SK-N-SH (cell line): ENCODE data around the gene ATP5PB. TPM values are rescaled to one million over a fixed set of nuclear protein-coding genes. Genes with fewer than 3 reads are reported as not detected.

Experiments
- CTCF ChIA-PET: fragments of 300-600, 350-600 bp; formaldehyde crosslinking; extraction: SDS; loops from one replicate; lab custom pipeline; 2021; lab: Yijun Ruan, JAX
- POLR2A ChIA-PET: fragments of 350-600 bp; sonication (Branson Sonifier 250); formaldehyde crosslinking; extraction: SDS; loops from one replicate; lab custom pipeline; 2020; ENCODE audit warnings: antibody characterized with exemption, inconsistent platforms; lab: Yijun Ruan, JAX
- DNase-seq: peaks from one replicate; pipeline ENCODE4 v3.0.0; 2012
- H2AFZ ChIP-seq: fragments of 200-600 bp; sonication (generic); 2 replicates; pipeline ENCODE4 v1.8.1; 2016; ENCODE audit warnings: antibody characterized with exemption, mild to moderate bottlenecking, low read depth
- H3F3A ChIP-seq: fragments of 200-600 bp; sonication (generic); replicated peaks from 2 replicates; pipeline ENCODE3; 2016; ENCODE audit warnings: antibody characterized with exemption, mild to moderate bottlenecking; ENCODE audit not compliant: insufficient read depth
- H3K27ac ChIP-seq, 2 experiments: fragments of 200-500 bp in 1 of 2; fragments of 200-600 bp in 1 of 2; sonication (Bioruptor generic) in 1 of 2; sonication (generic), shearing (Covaris generic) in 1 of 2; 2 replicates each; pipeline versions ENCODE4 v1.5.1 to v1.6.1; 2014 to 2016; ENCODE audit warnings: low read depth in 2 of 2, inconsistent platforms in 1 of 2, low read length in 1 of 2, mild to moderate bottlenecking in 1 of 2, mixed read lengths in 1 of 2
- H3K27me3 ChIP-seq: fragments of 200-600 bp; sonication (generic), shearing (Covaris generic); 2 replicates; pipeline ENCODE4 v1.6.1; 2016; ENCODE audit warnings: mixed run types; ENCODE audit not compliant: insufficient read depth
- H3K36me3 ChIP-seq, 2 experiments: fragments of 200-500 bp in 1 of 2; fragments of 200-600 bp in 1 of 2; sonication (Bioruptor generic) in 1 of 2; sonication (generic) in 1 of 2; replicated peaks in 1 of 2; 2 replicates each; pipeline versions ENCODE3 to v1.5.1; 2014 to 2016; ENCODE audit warnings: low read length in 1 of 2, mild to moderate bottlenecking in 1 of 2; ENCODE audit not compliant: insufficient read depth in 2 of 2, control insufficient read depth in 1 of 2
- H3K4me1 ChIP-seq, 2 experiments: fragments of 200-500 bp in 1 of 2; fragments of 200-600 bp in 1 of 2; sonication (Bioruptor generic) in 1 of 2; sonication (generic), shearing (Covaris generic) in 1 of 2; 2 replicates each; pipeline versions ENCODE4 v1.5.1 to v1.6.1; 2014 to 2016; ENCODE audit warnings: low read depth in 1 of 2, low read length in 1 of 2, mixed run types in 1 of 2; ENCODE audit not compliant: insufficient read depth in 2 of 2, control insufficient read depth in 1 of 2
- H3K4me2 ChIP-seq: fragments of 200-600 bp; sonication (generic), shearing (Covaris generic); 2 replicates; pipeline ENCODE4 v1.6.1; 2017; ENCODE audit warnings: mixed run types
- H3K4me3 ChIP-seq, 2 experiments: fragments of 200-500 bp in 1 of 2; fragments of 200-600 bp in 1 of 2; sonication (Bioruptor generic) in 1 of 2; sonication (generic), shearing (Covaris generic) in 1 of 2; 2 replicates each; pipeline versions ENCODE4 v1.5.1 to v1.8.1; 2014 to 2016; ENCODE audit warnings: low read depth in 2 of 2, inconsistent platforms in 1 of 2, low read length in 1 of 2, mild to moderate bottlenecking in 1 of 2, mixed read lengths in 1 of 2, moderate library complexity in 1 of 2
- H3K79me2 ChIP-seq: fragments of 200-600 bp; sonication (generic); 2 replicates; pipeline ENCODE4 v1.8.1; 2017; ENCODE audit warnings: mild to moderate bottlenecking; ENCODE audit not compliant: insufficient read depth
- H3K9ac ChIP-seq: fragments of 200-600 bp; sonication (generic); 2 replicates; pipeline ENCODE4 v1.6.1; 2017; ENCODE audit warnings: mixed run types
- H3K9me2 ChIP-seq: fragments of 200-600 bp; sonication (generic); 2 replicates; pipeline ENCODE4 v1.6.1; 2017; ENCODE audit warnings: mixed run types
- H3K9me3 ChIP-seq: fragments of 200-600 bp; sonication (generic); 2 replicates; pipeline ENCODE4 v1.6.1; 2017; ENCODE audit warnings: mixed run types, mild to moderate bottlenecking, moderate library complexity
- H4K20me1 ChIP-seq: fragments of 200-600 bp; sonication (generic); 2 replicates; pipeline ENCODE4 v1.6.1; 2017; ENCODE audit warnings: mild to moderate bottlenecking, mixed run types; ENCODE audit not compliant: insufficient read depth
- ELF1 ChIP-seq: IDR thresholded peaks from 2 replicates; pipeline ENCODE4 v1.4.0; 2012
- EZH2phosphoT487 ChIP-seq: fragments of 200-600 bp; sonication (generic); IDR thresholded peaks from 2 replicates; pipeline ENCODE4 v1.6.1; 2017; ENCODE audit warnings: low read depth, mixed run types, mild to moderate bottlenecking, antibody characterized with exemption, moderate library complexity, borderline replicate concordance
- FOXJ3 ChIP-seq: sonication (generic); formaldehyde crosslinking; IDR thresholded peaks from 2 replicates; pipeline ENCODE4 v1.5.1; 2020; ENCODE audit warnings: mild to moderate bottlenecking, missing genetic modification reagents
- FOXM1 ChIP-seq: IDR thresholded peaks from 2 replicates; pipeline ENCODE4 v1.4.0; 2012; ENCODE audit warnings: low read depth, mild to moderate bottlenecking
- GABPA ChIP-seq: IDR thresholded peaks from 2 replicates; pipeline ENCODE4 v1.4.0; 2012; ENCODE audit warnings: low read depth, mild to moderate bottlenecking
- JUND ChIP-seq: IDR thresholded peaks from 2 replicates; pipeline ENCODE4 v1.4.0; 2012
- MEF2A ChIP-seq: IDR thresholded peaks from 2 replicates; pipeline ENCODE4 v1.4.0; 2012; ENCODE audit warnings: low read depth, borderline replicate concordance
- MXI1 ChIP-seq: IDR thresholded peaks from 2 replicates; pipeline ENCODE4 v1.6.1; 2012; ENCODE audit warnings: mild to moderate bottlenecking, low read depth, low read length, improper control_type of control experiment
- NFIC ChIP-seq: IDR thresholded peaks from 2 replicates; pipeline ENCODE4 v1.4.0; 2012; ENCODE audit warnings: borderline replicate concordance
- NRF1 ChIP-seq: IDR thresholded peaks from 2 replicates; pipeline ENCODE4 v1.6.1; 2012; ENCODE audit warnings: low read depth, mild to moderate bottlenecking, low read length
- RAD21 ChIP-seq: IDR thresholded peaks from 2 replicates; pipeline ENCODE4 v1.6.1; 2012; ENCODE audit warnings: mild to moderate bottlenecking, low read length
- RFX5 ChIP-seq: IDR thresholded peaks from 2 replicates; pipeline ENCODE4 v1.6.1; 2012; ENCODE audit warnings: mild to moderate bottlenecking, improper control_type of control experiment, low read length
- TAF1 ChIP-seq: IDR thresholded peaks from 2 replicates; pipeline ENCODE4 v1.6.1; 2012; ENCODE audit warnings: low read depth, mild to moderate bottlenecking, low read length, moderate library complexity, borderline replicate concordance
- TCF12 ChIP-seq: IDR thresholded peaks from 2 replicates; pipeline ENCODE4 v1.4.0; 2012
- YY1 ChIP-seq: IDR thresholded peaks from 2 replicates; pipeline ENCODE4 v1.4.0; 2012; ENCODE audit warnings: low read depth, mild to moderate bottlenecking
- WGBS: methylation state at CpG from one replicate; pipeline ENCODE4 v1.1.6; 2017; ENCODE audit warnings: low lambda C conversion rate; 5-methylcytosine and 5-hydroxymethylcytosine counted together
- polyA plus RNA-seq, 3 experiments: library from polyadenylated mRNA; depleted of rRNA; stranded (reverse); fragments of >200 nt; gene quantifications; 2 replicates each; pipeline ENCODE4 v1.2.3, GENCODE V29; 2012
- TF ChIP-seq, protein P1 (sequence below): IDR thresholded peaks from 2 replicates; pipeline ENCODE4 v1.6.1; 2012; ENCODE audit warnings: mild to moderate bottlenecking, low read depth, low read length, moderate library complexity
- TF ChIP-seq, protein P2 (sequence below): fragments of 200-600 bp; sonication (generic); IDR thresholded peaks from 2 replicates; pipeline ENCODE4 v1.6.1; 2017; ENCODE audit warnings: antibody characterized with exemption, mild to moderate bottlenecking, moderate library complexity

Gene ATP5PB
- polyA plus RNA-seq, 1 of the 3 experiments (the other 2 are of a cell fraction) = 177 TPM

DNA sequence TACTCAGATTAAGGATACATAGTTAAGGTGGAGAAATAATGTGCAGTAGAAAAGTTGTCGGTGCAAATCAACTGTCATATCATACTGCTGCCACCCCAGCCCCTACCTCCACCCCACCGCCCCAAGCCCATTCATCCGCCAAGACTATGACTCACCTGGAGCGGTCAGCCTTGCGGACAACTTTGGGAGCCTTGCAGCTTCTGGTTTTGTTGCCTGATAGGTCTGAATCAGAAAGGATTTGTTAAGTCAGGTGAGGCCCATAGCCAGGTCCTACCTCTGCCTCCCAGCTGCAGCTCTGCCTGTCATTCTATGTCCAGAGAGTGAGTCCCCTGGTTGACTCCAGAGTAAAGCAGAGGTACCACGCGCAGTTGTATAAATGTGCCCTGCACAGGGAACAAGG, 37.2 kb downstream of the ATP5PB start:
- Histone ChIP-seq H3K27me3 (no peaks in the 10 kb centered on the region), H3K4me1 (peaks cover 0 to 3% of the 10 kb centered on the region in 2 experiments; a peak in 1 of 4 replicates), H2AFZ (no peak overlapping the region), H3K9me3 (no peaks in the 10 kb centered on the region), H3K36me3 (no peaks in the 10 kb centered on the region), H3K4me2 (no peak overlapping the region), H3K4me3 (no peak overlapping the region), H4K20me1 (no peaks in the 10 kb centered on the region), H3F3A (no peaks in the 10 kb centered on the region), H3K79me2 (no peaks in the 10 kb centered on the region), H3K9me2 (no peaks in the 10 kb centered on the region), H3K27ac (no peak overlapping the region), H3K9ac (no peak overlapping the region)
- DNase-seq = no peak
- 84% methylated on average over 5 of the region's 7 CpGs for WGBS
- CTCF ChIA-PET = interaction anchor here (2.3 kb wide), 1 partner anchor 22 kb away, joined by 9 read pairs; no protein-coding TSS in a partner anchor
- POLR2A ChIA-PET = no interaction called here
- TF ChIP-seq JUND (no peak), ELF1 (no peak), FOXM1 (no peak), NFIC (no peak), EZH2phosphoT487 (no peak), TCF12 (no peak), NRF1 (no peak), RFX5 (no peak), TAF1 (no peak), FOXJ3 (no peak), RAD21 (no peak), MEF2A (no peak), GABPA (no peak), YY1 (no peak), MXI1 (no peak)
- TF ChIP-seq, protein P1, sequence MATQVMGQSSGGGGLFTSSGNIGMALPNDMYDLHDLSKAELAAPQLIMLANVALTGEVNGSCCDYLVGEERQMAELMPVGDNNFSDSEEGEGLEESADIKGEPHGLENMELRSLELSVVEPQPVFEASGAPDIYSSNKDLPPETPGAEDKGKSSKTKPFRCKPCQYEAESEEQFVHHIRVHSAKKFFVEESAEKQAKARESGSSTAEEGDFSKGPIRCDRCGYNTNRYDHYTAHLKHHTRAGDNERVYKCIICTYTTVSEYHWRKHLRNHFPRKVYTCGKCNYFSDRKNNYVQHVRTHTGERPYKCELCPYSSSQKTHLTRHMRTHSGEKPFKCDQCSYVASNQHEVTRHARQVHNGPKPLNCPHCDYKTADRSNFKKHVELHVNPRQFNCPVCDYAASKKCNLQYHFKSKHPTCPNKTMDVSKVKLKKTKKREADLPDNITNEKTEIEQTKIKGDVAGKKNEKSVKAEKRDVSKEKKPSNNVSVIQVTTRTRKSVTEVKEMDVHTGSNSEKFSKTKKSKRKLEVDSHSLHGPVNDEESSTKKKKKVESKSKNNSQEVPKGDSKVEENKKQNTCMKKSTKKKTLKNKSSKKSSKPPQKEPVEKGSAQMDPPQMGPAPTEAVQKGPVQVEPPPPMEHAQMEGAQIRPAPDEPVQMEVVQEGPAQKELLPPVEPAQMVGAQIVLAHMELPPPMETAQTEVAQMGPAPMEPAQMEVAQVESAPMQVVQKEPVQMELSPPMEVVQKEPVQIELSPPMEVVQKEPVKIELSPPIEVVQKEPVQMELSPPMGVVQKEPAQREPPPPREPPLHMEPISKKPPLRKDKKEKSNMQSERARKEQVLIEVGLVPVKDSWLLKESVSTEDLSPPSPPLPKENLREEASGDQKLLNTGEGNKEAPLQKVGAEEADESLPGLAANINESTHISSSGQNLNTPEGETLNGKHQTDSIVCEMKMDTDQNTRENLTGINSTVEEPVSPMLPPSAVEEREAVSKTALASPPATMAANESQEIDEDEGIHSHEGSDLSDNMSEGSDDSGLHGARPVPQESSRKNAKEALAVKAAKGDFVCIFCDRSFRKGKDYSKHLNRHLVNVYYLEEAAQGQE = no peak
- TF ChIP-seq, protein P2, sequence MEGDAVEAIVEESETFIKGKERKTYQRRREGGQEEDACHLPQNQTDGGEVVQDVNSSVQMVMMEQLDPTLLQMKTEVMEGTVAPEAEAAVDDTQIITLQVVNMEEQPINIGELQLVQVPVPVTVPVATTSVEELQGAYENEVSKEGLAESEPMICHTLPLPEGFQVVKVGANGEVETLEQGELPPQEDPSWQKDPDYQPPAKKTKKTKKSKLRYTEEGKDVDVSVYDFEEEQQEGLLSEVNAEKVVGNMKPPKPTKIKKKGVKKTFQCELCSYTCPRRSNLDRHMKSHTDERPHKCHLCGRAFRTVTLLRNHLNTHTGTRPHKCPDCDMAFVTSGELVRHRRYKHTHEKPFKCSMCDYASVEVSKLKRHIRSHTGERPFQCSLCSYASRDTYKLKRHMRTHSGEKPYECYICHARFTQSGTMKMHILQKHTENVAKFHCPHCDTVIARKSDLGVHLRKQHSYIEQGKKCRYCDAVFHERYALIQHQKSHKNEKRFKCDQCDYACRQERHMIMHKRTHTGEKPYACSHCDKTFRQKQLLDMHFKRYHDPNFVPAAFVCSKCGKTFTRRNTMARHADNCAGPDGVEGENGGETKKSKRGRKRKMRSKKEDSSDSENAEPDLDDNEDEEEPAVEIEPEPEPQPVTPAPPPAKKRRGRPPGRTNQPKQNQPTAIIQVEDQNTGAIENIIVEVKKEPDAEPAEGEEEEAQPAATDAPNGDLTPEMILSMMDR = no peak
- TF ChIP-seq, all 33 proteins: peak for 0
